Activated T-helper 2 cell treated with anti-CD3 and anti-CD28 coated beads, Interferon-gamma antibody, Interleukin-2, Interleukin-4, amounts not matched to agents 10 μg/mL and 5 μg/mL and 100 μg/mL, durations not matched to agents 14 hours and 24 hours and 36 hours (primary cell): ENCODE measurements around the gene TNKS1BP1. TPM values are rescaled to one million over a fixed set of nuclear protein-coding genes. Genes with fewer than 3 reads are reported as not detected.

ENCODE experiments used
- DNase-seq: peaks from one replicate; pipeline ENCODE4 v3.0.0; 2021; ENCODE audit warnings: low spot score
- H3K27ac Mint-ChIP-seq: one replicate; pipeline ENCODE4 v1.8.0; 2021; ENCODE audit warnings: mixed read lengths
- H3K27me3 Mint-ChIP-seq: one replicate; pipeline ENCODE4 v1.8.0; 2021; ENCODE audit warnings: low read depth, mixed read lengths
- H3K36me3 Mint-ChIP-seq: one replicate; pipeline ENCODE4 v1.8.0; 2021; ENCODE audit warnings: low read depth, mixed read lengths
- H3K4me1 Mint-ChIP-seq: one replicate; pipeline ENCODE4 v1.8.0; 2021; ENCODE audit warnings: low read depth, mixed read lengths
- H3K4me3 Mint-ChIP-seq: one replicate; pipeline ENCODE4 v1.8.0; 2021; ENCODE audit warnings: low read depth, mild to moderate bottlenecking, moderate library complexity, mixed read lengths
- H3K9me3 Mint-ChIP-seq: one replicate; pipeline ENCODE4 v1.8.0; 2021; ENCODE audit warnings: mixed read lengths
- intact Hi-C: fragments of 100-400 bp; cut with micrococcal nuclease; formaldehyde crosslinking; loops from one replicate; pipeline ENCODE4 v1.15.1; 2023
- total RNA-seq: library from RNA; stranded (reverse); gene quantifications from 2 replicates; pipeline ENCODE4 v1.2.3, GENCODE V29; 2022

Gene TNKS1BP1
- total RNA-seq, 1 donor from 2014 or later: 16.5 TPM

DNA sequence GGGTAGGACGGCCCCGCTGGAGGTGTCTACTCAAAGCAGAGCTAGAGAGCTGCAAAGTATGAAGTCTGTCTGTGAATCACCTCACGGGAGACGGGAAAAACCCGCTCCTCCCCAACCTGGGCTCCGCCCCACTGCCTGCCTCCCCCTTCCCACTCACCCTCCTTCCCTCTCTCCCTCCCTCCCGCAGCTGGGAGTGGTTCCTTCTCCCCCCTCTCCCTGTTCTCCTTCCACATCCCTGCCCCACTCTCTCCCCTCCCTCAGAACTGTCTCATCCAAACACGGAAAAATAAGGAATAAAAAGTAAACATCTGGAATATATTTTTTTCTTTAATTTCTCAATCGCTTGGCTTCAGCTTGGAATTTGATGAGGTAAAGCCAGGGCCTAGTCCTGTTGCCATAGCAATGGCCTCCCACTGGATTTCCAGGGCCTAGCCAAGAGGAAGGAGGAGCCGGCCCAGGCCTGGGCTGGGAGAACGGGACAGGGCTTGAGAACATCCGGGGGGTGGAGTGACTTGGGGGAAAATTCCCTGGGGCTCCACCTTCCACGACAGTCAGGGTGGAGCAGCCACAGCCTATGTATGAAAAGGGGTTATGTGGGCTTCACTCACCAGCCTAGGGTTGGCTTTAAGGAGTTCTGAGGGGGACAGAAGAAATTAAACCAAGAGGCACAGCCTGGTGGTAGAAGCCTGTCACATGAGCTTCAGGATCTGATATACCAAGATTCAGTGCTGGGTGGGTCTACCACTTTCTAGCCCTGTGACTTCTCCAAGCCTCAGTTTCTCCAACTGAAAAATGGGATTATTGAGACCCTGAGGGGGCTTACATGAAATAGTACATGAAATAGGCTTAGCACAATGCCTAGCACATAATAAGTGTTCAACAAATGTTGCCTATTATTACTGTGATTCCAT is 2.2 kb downstream of the TNKS1BP1 start:
- Mint-ChIP-seq H3K27me3 (no peaks in the 10 kb centered on the region), H3K4me3 (peak overlapping the region; percentile 65), H3K36me3 (peaks cover 25% of the 10 kb centered on the region), H3K27ac (peak overlapping the region; percentile 40), H3K9me3 (no peaks in the 10 kb centered on the region), H3K4me1 (peaks cover 36% of the 10 kb centered on the region)
- DNase-seq: no peak
- intact Hi-C loops: no loop called here

DNA sequence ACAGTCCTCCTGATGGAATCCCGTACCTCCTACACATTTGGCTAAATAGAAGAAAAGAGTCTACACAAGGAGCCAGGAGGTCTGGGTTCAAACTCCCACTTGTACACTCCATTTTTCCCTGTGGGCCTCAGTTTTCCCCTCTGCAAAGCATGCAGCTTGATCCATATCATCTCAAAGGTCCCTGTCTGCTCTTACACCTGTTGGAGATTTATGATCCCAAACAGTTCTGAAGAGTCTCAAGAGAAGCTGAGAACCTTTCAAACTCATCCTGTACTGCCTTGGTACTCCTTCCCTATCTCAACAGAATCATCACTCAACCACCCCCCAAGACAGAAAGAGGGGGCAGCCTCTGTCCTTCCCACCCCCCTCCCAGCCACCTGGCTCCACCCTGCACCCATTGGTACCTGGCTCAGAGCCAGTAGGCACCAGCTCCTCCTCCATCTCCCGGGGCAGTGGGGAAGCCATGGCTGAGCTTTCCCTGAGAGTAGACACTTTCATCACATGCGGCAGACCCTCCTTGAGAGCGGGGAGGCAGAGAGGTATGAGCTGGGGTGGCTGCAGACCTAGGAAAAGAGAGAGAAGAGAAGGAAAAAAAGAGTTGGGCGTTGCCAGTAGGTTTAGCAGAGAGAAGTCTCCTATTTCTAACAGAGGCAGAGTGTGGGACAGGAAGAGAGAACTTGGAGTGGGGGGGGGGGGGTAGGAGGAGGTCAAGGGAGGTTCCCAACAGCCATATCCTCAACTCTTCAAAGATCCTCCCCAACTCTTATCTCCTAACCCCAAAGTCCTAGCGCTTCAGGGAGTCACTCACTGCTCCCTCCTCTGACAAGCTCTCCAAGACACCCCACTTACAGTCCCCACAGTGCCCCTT is 3.1 kb downstream of the TNKS1BP1 start:
- Mint-ChIP-seq H3K36me3 (peaks cover 16% of the 10 kb centered on the region), H3K27ac (no peak overlapping the region), H3K4me1 (peaks cover 30% of the 10 kb centered on the region), H3K9me3 (no peaks in the 10 kb centered on the region), H3K4me3 (peak overlapping the region; percentile 23), H3K27me3 (no peaks in the 10 kb centered on the region)
- intact Hi-C loops: no loop called here
- DNase-seq: no peak

DNA sequence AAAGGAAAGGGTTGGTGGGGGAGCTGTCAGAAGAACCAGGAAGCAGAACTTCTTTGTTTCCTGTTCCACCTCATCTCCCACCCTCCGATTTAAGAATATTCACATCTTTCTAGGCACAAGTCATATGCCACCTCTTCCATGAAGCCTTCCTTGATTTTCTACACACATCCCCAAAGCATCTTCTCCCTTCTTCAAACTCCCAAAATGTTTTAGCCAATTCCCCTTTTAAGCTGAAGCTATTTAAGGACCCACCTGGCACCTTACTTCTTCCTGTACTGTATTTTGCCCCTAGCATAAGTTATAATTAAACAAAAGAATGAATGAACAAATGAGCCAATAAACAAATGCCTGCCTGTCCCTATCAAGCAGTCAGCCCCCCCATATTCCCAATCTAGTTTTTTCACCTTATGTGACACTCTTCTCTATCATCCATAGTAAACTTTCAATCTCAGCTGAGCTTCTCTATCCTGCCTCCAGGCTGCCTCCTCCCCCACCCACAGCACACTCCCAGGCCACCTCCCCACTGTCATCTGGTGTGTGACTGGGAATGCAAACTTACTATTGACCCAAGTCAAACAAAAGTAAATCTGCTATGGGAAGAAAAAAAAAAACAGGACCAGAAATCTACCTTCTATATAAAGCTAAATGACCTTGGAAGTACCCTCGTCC is 3.9 kb downstream of the TNKS1BP1 start:
- H3K36me3 Mint-ChIP-seq: peaks cover 8% of the 10 kb centered on the region
- H3K27me3 Mint-ChIP-seq: no peaks in the 10 kb centered on the region
- H3K4me3 Mint-ChIP-seq: no peak overlapping the region
- H3K4me1 Mint-ChIP-seq: peaks cover 22% of the 10 kb centered on the region
- no peak overlapping the region for H3K27ac Mint-ChIP-seq
- DNase-seq: no peak
- intact Hi-C loops: no loop called here
- H3K9me3 Mint-ChIP-seq: no peaks in the 10 kb centered on the region

DNA sequence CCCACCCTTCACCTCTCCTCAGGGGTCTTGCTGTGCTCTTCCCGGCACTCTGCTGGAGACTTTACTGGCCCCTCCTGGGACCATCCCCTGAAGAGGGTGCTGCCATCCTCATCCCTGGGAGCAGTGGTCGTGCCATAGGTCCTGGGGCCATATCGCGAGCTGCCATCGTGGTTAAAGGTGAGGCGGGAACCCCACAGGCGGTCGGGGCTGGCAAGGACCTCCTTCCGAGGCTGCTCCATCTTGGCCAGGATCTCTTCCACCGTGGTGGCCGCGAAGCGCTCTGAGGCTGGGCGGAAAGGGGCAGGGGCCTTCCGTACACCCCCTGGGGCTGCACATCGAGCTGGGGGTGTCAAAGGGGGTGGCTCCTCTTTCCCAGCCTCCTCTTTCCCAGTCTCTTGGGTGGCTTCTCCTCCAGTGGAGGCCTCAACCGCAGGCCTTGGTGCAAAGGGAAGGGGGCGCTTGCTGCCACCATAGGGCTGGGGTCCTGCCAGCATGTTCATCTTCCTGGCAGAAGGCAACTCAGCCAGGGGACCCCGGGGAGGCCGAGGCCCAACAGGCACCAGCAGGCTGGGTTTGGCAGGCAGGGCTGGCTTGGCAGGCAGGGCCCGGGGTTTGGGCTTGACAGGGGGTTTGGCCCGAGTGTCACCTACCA is 4.6 kb downstream of the TNKS1BP1 start:
- H3K27me3 Mint-ChIP-seq: no peaks in the 10 kb centered on the region
- no peaks in the 10 kb centered on the region for H3K9me3 Mint-ChIP-seq
- peaks cover 15% of the 10 kb centered on the region for H3K4me1 Mint-ChIP-seq
- no peak overlapping the region for H3K4me3 Mint-ChIP-seq
- intact Hi-C loops: no loop called here
- peaks cover 2% of the 10 kb centered on the region for H3K36me3 Mint-ChIP-seq
- DNase-seq: no peak
- H3K27ac Mint-ChIP-seq: no peak overlapping the region

DNA sequence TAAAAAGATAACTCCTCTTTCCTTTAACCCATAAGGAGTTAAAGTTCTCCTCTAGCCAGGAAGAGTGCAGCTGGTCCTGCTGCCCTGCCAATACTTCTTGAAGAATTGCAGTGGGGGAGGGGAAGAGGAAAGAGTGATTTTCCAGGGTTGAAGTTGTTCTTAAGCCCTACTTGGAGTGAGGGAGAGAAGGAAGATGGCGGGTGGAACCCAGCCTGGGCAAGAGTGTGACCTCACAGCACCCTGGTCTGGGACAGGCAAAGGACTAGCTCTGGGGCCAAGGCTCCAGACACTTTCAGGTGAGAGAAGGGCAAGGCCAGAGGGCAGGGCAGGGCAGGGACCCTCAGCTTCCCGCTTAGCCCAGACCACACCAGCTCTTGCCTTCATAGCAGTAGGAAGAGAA is 6.6 kb downstream of the TNKS1BP1 start:
- Mint-ChIP-seq H3K4me1 (peaks cover 11% of the 10 kb centered on the region), H3K36me3 (no peaks in the 10 kb centered on the region), H3K27ac (no peak overlapping the region), H3K4me3 (no peak overlapping the region), H3K9me3 (no peaks in the 10 kb centered on the region), H3K27me3 (no peaks in the 10 kb centered on the region)
- intact Hi-C loops: no loop called here
- DNase-seq: no peak

DNA sequence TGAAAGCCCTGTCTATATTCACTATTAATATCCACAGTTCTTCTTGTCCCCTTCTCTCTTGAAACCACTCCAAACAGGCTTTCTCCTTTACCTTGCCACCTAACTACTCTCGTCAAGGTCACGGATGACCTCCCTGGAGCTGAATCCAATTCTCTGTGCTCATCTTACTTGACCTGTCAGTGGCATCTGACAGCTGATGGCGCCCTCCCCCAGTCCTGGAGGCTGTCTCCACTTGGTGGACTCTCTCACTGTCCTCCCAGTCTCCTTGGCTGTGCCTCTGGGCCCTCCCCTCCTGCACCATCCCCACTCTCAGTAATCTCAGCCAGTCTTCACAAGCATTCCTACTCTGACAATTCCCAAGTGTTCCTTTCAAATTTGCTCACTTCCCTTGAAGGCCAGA is 8.7 kb downstream of the TNKS1BP1 start:
- intact Hi-C loops: no loop called here
- H3K4me3 Mint-ChIP-seq: no peak overlapping the region
- H3K4me1 Mint-ChIP-seq: no peaks in the 10 kb centered on the region
- no peak for DNase-seq
- no peaks in the 10 kb centered on the region for H3K36me3 Mint-ChIP-seq
- H3K9me3 Mint-ChIP-seq: no peaks in the 10 kb centered on the region
- H3K27me3 Mint-ChIP-seq: no peaks in the 10 kb centered on the region
- no peak overlapping the region for H3K27ac Mint-ChIP-seq

DNA sequence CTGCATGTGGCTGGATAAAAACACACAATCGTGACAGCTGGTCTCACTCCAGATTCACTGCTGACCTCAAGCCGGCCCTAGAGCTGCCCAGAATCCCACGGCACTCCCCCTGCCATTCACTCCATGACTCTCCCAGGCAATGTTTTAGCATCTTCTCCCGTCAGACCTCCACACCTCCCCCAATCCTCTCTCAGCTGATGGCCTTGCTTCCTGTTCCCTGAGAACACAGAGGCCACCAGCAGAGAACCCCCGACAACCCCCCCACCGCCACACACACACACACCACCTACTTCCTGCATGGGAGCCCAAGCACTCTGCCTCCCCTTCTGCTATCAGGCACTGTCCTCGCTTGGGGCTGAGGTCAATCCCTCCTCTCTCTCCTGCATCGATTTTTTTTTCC is 9.3 kb downstream of the TNKS1BP1 start:
- DNase-seq: no peak

DNA sequence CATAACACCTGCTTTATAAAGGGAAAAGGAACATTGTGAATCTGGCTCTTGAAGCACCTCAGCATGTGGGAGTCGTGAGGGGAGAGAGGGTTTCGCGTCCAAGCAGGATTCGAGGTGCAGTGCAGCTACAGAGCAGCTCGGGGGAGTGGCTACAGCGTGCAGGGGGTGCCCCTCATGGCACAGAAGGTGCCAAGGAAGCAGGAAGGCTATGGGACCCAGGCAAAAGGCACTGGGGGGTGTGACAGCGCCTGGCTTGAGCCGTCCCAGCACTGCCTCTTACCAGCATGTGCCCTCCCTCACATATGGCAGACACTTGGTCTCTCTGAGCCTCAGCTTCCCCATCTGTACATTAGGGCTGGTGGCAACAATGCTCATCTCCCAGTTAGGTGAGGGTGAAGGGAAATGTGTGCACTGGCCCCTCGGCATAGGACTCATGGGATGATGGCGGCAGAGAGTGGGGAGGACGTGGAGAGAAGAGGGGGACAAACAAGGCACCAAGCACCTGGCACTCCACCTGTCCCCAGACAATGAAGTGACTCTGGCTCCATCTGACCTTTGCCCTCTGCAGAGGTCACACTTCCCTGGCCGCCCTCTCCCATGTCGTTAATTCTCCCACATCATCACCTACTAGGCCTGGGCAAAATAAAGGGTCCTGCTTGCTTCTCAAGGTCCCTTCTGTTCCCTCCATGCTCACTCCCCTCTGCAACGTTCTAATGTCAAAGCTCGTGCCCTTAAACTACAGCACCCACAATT is 10.4 kb downstream of the TNKS1BP1 start:
- intact Hi-C loops: no loop called here
- Mint-ChIP-seq H3K36me3 (peaks cover 4% of the 10 kb centered on the region), H3K9me3 (no peaks in the 10 kb centered on the region), H3K4me3 (no peak overlapping the region), H3K4me1 (peaks cover 3% of the 10 kb centered on the region), H3K27me3 (no peaks in the 10 kb centered on the region), H3K27ac (no peak overlapping the region)
- no peak for DNase-seq

More for the DNA sequence above, 9.3 kb downstream of the TNKS1BP1 start:
- H3K9me3 Mint-ChIP-seq: no peaks in the 10 kb centered on the region
- no peak overlapping the region for H3K27ac Mint-ChIP-seq
- intact Hi-C loops: no loop called here
- H3K27me3 Mint-ChIP-seq: no peaks in the 10 kb centered on the region
- peaks cover 3% of the 10 kb centered on the region for H3K4me1 Mint-ChIP-seq
- no peak overlapping the region for H3K4me3 Mint-ChIP-seq
- H3K36me3 Mint-ChIP-seq: no peaks in the 10 kb centered on the region

DNA sequence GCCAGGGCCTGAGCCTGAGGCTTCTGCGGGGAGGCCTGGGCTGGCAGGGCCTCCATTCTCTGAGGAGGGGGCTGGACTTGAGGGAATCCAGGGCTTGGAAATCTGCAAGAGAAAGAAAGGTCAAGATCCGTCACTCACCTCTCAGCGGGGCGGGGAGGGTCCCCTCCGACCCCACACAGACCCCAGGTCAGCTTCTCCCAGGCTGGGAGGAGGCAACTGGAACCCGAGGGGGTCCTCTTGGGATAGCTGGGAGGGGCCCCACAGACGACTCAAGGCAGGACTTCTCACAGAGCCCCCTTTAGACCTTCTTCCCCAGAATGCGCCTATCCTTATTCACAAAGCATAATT is 11.0 kb downstream of the TNKS1BP1 start:
- intact Hi-C loops: no loop called here
- no peaks in the 10 kb centered on the region for H3K9me3 Mint-ChIP-seq
- H3K27me3 Mint-ChIP-seq: no peaks in the 10 kb centered on the region
- peaks cover 4% of the 10 kb centered on the region for H3K36me3 Mint-ChIP-seq
- no peak for DNase-seq
- H3K4me1 Mint-ChIP-seq: peaks cover 3% of the 10 kb centered on the region
- H3K27ac Mint-ChIP-seq: no peak overlapping the region
- no peak overlapping the region for H3K4me3 Mint-ChIP-seq

DNA sequence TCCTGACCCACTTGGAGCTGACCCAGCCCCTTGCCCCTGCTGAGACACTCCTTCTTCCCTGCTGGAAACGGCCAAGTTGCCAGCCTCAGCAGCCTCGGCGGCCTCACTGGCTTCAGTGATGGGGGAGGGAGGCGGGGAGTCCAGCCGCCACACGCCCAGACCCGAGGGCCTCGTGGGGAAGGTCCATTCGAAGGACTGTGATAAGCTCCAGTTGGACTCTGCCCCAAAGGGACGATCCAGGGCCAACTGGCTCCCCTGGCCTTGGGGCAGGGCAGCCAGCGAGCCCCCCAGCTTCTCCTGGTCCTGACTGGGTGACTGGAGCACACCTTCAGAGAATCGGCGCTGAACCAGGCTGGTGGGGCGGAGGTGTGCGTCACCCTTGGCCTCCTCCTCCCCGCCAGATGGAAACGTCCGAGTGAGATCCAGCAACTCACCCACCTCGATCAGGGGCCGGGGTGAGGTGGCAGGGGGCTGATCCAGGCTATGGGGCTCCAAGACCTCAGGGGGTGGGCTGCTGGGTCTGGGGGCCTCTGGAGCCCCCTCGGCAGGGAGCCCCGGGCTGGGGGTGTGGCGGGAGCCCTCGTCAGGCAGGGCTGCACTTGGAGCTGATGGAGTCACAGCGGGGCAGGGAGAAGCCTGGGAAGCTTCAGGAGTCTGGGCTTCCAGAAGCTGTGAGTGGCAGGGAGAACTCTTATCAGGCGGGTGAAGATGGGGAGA is 11.5 kb downstream of the TNKS1BP1 start:
- no peak overlapping the region for H3K4me3 Mint-ChIP-seq
- H3K27ac Mint-ChIP-seq: no peak overlapping the region
- H3K4me1 Mint-ChIP-seq: peaks cover 3% of the 10 kb centered on the region

DNA sequence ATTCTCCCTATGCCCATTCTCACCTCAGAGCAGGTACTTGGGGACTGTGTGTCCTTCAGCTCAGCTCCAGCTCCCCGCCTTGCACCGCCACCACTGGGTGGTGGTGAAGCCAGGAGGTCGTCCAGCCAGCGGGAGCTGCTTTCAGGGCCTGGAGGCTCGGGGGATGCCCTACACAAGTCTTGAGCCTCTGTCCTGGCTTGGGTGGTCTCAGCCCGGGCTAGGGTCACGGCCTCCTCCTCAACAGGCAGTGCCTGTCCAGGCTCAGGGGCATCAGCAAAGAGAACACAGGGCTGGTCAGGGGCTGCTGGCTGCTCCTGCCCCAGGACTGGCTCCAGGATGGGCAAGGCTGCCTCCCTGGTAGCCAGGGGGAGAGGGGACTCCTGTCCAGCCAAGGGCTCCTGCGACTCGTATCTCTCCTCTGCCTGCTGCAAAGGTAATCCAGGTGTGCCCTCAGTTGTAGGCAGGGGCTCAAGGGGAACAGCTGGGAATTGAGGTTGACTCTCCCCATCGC is 12.2 kb downstream of the TNKS1BP1 start:
- Mint-ChIP-seq H3K27ac (no peak overlapping the region), H3K36me3 (peaks cover 4% of the 10 kb centered on the region), H3K27me3 (no peaks in the 10 kb centered on the region), H3K4me1 (peaks cover 3% of the 10 kb centered on the region), H3K9me3 (no peaks in the 10 kb centered on the region), H3K4me3 (no peak overlapping the region)
- intact Hi-C loops: no loop called here
- DNase-seq: no peak

More for the DNA sequence above, 11.5 kb downstream of the TNKS1BP1 start:
- H3K27me3 Mint-ChIP-seq: no peaks in the 10 kb centered on the region
- no peaks in the 10 kb centered on the region for H3K9me3 Mint-ChIP-seq
- DNase-seq: no peak
- intact Hi-C loops: no loop called here
- H3K36me3 Mint-ChIP-seq: peaks cover 4% of the 10 kb centered on the region
